Heart left ventricle (tissue), 13 donors: Measurements from ENCODE around the gene CCNQ.

Source experiments
- CTCF ChIP-seq, 12 donors: fragments of 200-600 bp; sonication (generic) in 4 of 12; IDR thresholded peaks; one replicate each; pipeline versions ENCODE4 v1.5.0 to v1.8.0; 2018 to 2022; ENCODE audit warnings: antibody characterized with exemption in 12 of 12, mild to moderate bottlenecking in 5 of 12
- POLR2A ChIP-seq, 2 donors: fragments of 450-650 bp; IDR thresholded peaks; one replicate each; pipeline ENCODE4 v1.6.1; 2017; ENCODE audit warnings: antibody characterized with exemption in 2 of 2, mild to moderate bottlenecking in 2 of 2, moderate library complexity in 2 of 2
- donor health status: ischemic (EF 13 %, LVEDD 7.1; RV severe dilation, severe dysfunction).
- donor health status: DM: no; HTN: yes; CAD: no.
- donor health status: DM: no; HTN: no; CAD: no.
- donor health status: ischemic (EF 25% LVEDD 6.9; RV normal size, moderate dysfunction).
- donor health status: ischemic (EF 25% LVEDD 5.7; RV mildly dilated, moderate dysfunction).
- donor health status: ischemic (EF 35%, LVEDD 5.7; RV mildly dilated, moderate dysfunction).
- donor health status: nonischemic (EF 11% LVEDD 7.7; RV severe dilation, severe dysfunction).
- donor health status: DM: yes; HTN: yes; CAD: no.
- donor health status: PGD.
- donor health status: ischemic (EF 29% LVEDD 5.4; RV normal size, mild dysfunction).
- donor health status: nonischemic (EF 23%, LVEDD 6.1; RV moderate dilation, normal function).

GRCh38 chrX:153576239-153576870 is 22.6 kb downstream of the CCNQ start:
- TF ChIP-seq CTCF (IDR thresholded peaks at IDR 0.05) (no peak), POLR2A (IDR thresholded peaks at IDR 0.05) (no peak)
